Measurements from ENCODE around the gene SLC16A12.

- TF ChIP-seq ZNF239 (tag by site-specific recombination; IDR thresholded peaks at IDR 0.05) (no peak), ZNF23 (tag by site-specific recombination; IDR thresholded peaks at IDR 0.05; ENCODE audit: borderline replicate concordance) (no peak), CTCF (tag by site-specific recombination; IDR thresholded peaks at IDR 0.05) (no peak), ZFP69B (tag by site-specific recombination; IDR thresholded peaks at IDR 0.05) (no peak)
Measured at GRCh38 chr10:89494575-89494974, 40.8 kb downstream of the SLC16A12 start.
